Hematopoietic multipotent progenitor cell treated with erythropoietin and hydrocortisone succinate and interleukin-3 and kit ligand, for 8 days (in vitro differentiated cells): ENCODE results near the gene EPHA10.
A peak's percentile ranks its signal among the peaks of the same experiment; 100 is the strongest.
"Not testable (repeated sequence)": the region's sequence is repeated elsewhere in the genome, so short reads cannot be mapped to it uniquely, and the experiment has no call there.

Experiments
- DNase-seq: peaks from one replicate; pipeline ENCODE4 v3.0.0-alpha.2; 2015

The EPHA10 gene

DNA sequence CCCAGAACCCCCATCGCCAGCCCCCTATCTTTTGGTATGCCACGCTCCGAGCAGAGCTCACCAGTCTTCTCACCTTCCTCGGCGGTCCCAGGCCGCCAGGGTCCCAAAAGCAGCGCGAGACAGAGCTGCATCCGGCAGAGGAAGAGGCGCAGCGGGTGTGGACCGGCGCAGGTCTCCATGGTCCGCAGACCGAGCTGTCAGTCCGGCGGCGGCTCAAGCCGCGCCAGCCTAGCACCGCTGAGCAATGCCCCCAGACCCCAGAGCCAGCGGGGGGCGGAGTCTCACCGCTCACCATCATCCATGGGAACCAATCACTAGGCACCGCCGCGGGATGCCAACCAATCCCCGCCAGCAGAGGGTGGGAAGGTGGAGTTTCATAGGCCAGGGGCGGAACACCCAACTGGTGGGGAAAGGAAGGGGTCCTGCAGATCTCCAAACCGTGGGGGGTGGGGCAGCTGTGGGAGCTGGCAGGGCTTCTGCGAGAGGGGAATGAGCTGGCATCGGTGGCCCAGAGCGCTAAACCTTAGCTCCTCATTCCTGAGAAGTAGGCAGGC is at the start of gene EPHA10:
Gene EPHA10, minus strand, starts transcription at position 233 of the 554 bp plus-strand sequence. Its CDS starts 54 bp downstream, at position 179.
- DNase-seq: no peak

GRCh38 chr1:37814252-37814651 is 49.3 kb upstream of the EPHA10 start:
- DNase-seq: no peak

DNA sequence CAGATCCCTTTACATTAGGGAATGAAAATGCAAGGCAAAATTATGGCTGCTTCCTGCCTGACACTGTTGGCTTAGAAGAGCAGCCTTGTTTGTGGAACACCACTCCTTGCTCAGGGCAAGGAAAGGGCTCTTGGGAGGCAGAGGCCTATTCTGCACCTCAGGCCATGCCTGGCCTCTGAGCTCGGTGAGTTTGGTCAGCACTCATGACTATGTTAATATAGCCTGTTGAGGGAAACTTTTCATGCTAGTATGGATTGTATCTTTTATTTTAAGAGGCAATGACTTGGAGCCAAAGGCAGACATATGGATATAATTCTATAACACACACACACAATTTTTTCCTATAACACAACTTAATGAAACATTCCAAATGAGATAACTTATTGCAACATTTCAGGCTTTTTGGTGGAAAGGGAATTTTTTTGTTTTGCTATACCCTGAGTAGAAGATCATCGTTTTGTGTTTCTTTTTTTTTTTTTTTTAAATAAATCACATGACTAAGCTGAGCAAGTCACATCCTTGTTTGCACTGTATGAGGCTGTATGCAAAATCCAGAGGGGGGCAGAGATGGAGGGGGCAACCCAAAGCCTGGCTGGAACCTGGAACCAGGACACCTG is 48.7 kb upstream of the EPHA10 start:
- DNase-seq: no peak

DNA sequence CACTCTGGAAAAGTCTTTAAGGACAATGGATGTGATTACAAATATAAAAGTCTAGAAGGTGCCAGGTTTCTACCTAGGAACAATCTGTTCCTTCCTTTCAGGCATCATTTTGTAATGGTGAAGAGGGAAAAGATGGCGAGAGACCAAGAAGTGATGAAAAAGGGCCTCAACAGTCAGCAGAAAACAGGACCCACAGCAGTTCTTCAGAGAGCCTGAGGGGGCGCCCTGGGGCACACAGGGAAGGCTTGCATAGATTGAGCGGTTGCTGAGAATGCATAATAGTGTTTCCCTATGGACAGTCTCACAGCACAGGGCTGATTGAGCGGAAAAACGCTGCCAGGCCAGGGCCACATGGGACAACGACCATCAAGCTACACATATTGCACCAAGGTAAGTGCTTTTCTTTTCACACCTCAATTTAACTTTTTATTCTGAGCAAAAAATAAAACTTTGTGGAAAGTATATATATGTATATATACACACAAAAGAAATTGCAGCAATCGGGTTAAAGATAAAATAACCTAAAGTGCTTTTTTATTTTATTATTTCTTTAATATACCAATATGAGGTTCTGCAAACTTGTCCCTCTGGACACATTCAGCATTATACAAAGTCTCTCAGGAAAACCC is 46.2 kb upstream of the EPHA10 start:
- DNase-seq: peak; percentile 86

- DNase-seq: no peak
These were observed 45.0 kb upstream of the EPHA10 start for GRCh38 chr1:37809942-37810341.

DNA sequence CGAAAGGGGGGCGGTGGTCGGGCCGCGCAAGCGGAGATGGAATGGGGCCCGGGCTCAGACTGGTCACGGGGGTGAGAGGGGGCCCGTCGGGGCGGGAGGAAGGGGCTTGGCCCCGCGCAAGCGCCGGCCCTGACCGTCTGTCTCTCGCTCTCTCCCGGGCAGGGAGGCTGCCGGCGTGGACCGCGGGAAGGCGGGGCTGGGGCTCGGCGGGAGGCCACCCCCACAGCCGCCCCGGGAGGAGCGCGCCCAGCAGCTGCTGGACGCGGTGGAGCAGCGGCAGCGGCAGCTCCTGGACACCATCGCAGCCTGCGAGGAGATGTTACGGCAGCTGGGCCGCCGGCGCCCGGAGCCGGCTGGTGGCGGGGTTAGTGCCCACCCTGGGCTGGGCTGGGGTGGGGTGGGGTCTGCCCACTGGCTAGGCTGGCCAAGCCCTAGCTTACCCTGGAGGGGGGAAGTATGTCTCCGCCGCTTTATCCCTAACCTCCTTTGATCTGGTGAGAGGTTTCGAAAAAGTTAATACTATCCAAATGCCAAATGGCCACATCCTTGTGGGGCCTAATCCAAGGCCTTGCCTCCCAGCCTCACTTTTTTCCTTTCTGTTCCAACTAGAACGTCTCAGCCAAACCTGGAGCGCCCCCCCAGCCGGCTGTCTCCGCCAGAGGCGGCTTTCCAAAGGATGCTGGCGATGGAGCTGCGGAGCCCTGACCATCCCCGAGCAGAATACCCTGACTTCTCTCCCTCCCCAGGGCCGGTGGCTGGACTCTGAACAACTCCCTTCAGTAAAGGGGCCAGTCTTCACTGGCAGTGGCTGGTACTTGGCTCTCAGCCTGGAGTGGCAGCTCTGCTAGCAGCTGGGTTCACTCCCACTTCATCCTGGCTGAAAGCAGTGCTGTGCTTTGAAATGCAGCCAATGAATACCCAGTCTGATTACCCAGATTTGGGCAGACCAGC is 43.7 kb upstream of the EPHA10 start:
- DNase-seq: peak; percentile 65

DNA sequence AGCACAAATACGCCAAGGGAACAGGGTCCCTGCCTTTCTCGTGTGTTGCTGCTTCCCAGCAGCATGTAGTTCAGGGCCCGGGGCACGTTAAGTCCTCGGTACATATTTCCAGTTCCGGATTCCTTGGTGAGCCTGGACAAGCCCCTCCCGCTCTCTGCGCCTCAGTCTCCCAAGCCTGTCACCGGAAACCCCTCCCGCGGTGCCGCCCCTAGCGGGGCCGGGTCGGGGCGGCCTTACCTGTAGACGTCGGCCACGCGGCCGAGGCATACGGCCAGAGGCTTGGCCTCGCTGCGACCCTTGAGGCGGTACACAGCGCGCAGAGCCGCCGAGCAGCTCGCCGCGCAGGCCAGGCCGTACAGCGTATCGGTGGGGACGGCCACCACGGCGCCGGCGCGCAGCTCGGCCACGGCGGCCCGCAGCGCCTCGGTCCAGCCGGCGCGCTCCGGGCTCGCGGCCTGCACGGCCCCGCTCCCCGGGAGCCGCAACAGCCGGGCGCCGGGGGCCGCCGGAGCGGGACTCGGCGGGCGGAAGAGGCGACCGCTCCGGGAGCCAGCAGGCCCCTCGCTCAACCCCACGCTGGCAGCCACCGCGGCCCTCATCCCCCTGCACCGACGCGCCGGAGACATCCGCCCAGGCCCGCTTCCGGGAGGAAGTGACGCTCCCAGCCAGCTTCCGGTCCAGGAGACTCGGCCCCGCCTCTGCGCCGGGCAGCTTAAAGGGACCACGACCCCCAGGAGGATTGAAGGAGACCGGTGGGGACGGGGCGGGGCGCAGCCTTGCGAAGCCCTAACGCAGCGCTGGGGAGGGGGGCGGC is 42.8 kb upstream of the EPHA10 start, which contains the start of the genes C1orf122 and YRDC:
Gene C1orf122, plus strand, starts transcription at position 236 of the 814 bp plus-strand sequence. CDS start 615 bp downstream, outside the sequence.
Gene YRDC, minus strand, starts transcription at position 654 of the 814 bp plus-strand sequence. Its CDS starts 28 bp downstream, at position 626.
- peak; percentile 93 for DNase-seq

DNA sequence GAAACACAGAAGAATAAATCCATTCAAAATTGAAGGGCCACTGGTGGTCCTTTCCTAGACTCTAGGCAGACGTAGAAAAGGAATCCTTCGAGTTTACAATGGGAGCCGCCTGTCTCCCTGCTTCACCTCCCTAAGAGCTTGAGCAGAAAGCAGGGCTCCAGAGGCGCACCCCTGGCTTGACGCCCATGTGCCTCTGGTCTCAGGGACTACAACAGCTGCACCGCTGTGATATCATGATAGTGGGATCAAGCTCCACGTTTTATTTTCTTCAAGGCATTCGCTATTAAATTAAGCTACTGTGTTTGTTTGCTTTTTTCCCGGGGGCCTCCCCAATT is 42.3 kb upstream of the EPHA10 start:
- DNase-seq: peak; percentile 87

- DNase-seq: no peak
These were observed 37.5 kb upstream of the EPHA10 start for GRCh38 chr1:37802439-37802838.

GRCh38 chr1:37797750-37798345 is 32.9 kb upstream of the EPHA10 start:
- DNase-seq: no peak

- peak; percentile 86 for DNase-seq
These were observed 30.6 kb upstream of the EPHA10 start for GRCh38 chr1:37795340-37796125.

- DNase-seq: no peak
These were observed 29.7 kb upstream of the EPHA10 start for GRCh38 chr1:37794372-37795339.

DNA sequence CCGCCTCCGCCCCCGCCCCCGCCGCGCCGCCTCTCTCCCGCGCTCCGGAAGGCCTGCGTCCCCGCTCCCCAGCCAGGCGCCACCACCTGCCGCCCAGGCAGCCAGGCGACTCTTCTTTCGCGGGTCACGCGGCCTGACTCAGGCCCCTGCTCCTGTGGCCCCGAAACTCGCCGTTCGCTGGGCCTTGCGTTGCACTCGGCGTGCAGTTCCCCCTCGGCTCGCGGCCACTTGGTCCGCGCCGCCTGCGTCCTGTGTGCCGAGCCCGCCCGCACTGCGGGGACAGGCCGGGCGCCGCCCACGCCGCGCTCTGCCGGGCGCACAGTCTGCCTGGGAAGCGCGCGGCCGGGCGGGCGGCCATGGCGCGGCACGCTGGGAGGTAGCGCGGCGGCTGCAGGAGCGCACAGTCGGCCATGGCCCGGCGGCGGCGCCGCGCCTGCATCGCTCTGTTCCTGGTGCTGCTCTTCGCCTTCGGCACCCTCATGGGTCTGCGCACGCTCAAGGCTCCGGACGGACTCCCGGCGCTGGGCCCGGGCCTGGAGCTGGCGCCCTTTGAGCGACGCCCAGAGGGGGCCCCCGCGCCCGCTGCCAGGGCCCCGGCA is 29.0 kb upstream of the EPHA10 start, which contains the start of gene MANEAL:
Gene MANEAL, plus strand, starts transcription at position 75 of the 599 bp plus-strand sequence. Its CDS starts 336 bp downstream, at position 411.
- peak; percentile 53 for DNase-seq

- DNase-seq: no peak
These were observed 28.2 kb upstream of the EPHA10 start for GRCh38 chr1:37792943-37793686.

- no peak for DNase-seq
These were observed 17.6 kb upstream of the EPHA10 start for GRCh38 chr1:37782491-37782890.

- DNase-seq: no peak
These were observed 13.7 kb upstream of the EPHA10 start for GRCh38 chr1:37778654-37779053.

GRCh38 chr1:37776946-37777516 is 12.1 kb upstream of the EPHA10 start:
- DNase-seq: no peak

DNA sequence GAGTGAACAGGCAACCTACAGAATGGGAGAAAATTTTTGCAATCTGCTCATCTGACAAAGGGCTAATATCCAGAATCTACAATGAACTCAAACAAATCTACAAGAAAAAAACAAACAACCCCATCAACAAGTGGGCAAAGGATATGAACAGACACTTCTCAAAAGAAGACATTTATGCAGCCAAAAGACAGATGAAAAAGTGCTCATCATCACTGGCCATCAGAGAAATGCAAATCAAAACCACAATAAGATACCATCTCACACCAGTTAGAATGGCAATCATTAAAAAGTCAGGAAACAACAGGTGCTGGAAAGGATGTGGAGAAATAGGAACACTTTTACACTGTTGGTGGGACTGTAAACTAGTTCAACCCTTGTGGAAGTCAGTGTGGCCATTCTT is 6.5 kb upstream of the EPHA10 start:
- DNase-seq: not testable (repeated sequence)
